PC-9 (cell line): ENCODE measurements around the gene ADARB2. TPM values are rescaled to one million over a fixed set of nuclear protein-coding genes. Genes with fewer than 3 reads are reported as not detected.

Experiments used
- BruUV-seq: library from RNA; stranded (reverse); fragments of 400-500 nt; replicated peaks from 2 replicates; lab custom pipeline; 2021; lab: Mats Ljungman, UMichigan
- CTCF ChIA-PET: fragments of 300-600 bp; sonication (Branson Sonifier 250); formaldehyde crosslinking; loops from one replicate; lab custom pipeline; 2022; ENCODE audit warnings: antibody characterized with exemption; lab: Charles Lee
- POLR2A ChIA-PET: fragments of 300-600 bp; sonication (Branson Sonifier 250); formaldehyde crosslinking; loops from one replicate; lab custom pipeline; 2022; ENCODE audit warnings: antibody characterized with exemption; ENCODE audit not compliant: unreplicated experiment; lab: Charles Lee
- DNase-seq, 2 experiments: peaks; one replicate each; pipeline versions ENCODE4 v3.0.0 to v3.0.0-alpha.2; 2015 to 2022; ENCODE audit warnings: mixed read lengths in 1 of 2
- H2AFZ ChIP-seq: fragments of 200-600 bp; sonication (generic); 2 replicates; pipeline ENCODE4 v1.8.1; 2017; ENCODE audit warnings: antibody characterized with exemption
- H3F3A ChIP-seq: fragments of 200-600 bp; sonication (generic); 2 replicates; pipeline ENCODE4 v1.8.1; 2017; ENCODE audit warnings: antibody characterized with exemption, mild to moderate bottlenecking, low read depth; ENCODE audit not compliant: insufficient read depth
- H3K27ac ChIP-seq: fragments of 200-600 bp; sonication (generic); 2 replicates; pipeline ENCODE4 v1.6.1; 2016; ENCODE audit warnings: mixed run types
- H3K27me3 ChIP-seq: fragments of 200-600 bp; sonication (generic); 2 replicates; pipeline ENCODE4 v1.6.1; 2016; ENCODE audit warnings: low read depth, mixed run types; ENCODE audit not compliant: insufficient read depth
- H3K36me3 ChIP-seq: fragments of 200-600 bp; sonication (generic); 2 replicates; pipeline ENCODE4 v1.6.1; 2016; ENCODE audit warnings: low read depth, mixed run types
- H3K4me1 ChIP-seq: fragments of 200-600 bp; sonication (generic); replicated peaks from 2 replicates; pipeline ENCODE4 v1.6.1; 2016; ENCODE audit warnings: mixed run types; ENCODE audit not compliant: insufficient read depth
- H3K4me2 ChIP-seq: fragments of 200-600 bp; sonication (generic); 2 replicates; pipeline ENCODE4 v1.6.1; 2017; ENCODE audit warnings: mixed run types
- H3K4me3 ChIP-seq: fragments of 200-600 bp; sonication (generic); 2 replicates; pipeline ENCODE4 v1.6.1; 2016; ENCODE audit warnings: mixed run types
- H3K79me2 ChIP-seq: fragments of 200-600 bp; sonication (generic); 2 replicates; pipeline ENCODE4 v1.6.1; 2017; ENCODE audit warnings: low read depth, mixed run types
- H3K9me2 ChIP-seq: fragments of 200-600 bp; sonication (generic); 2 replicates; pipeline ENCODE4 v1.8.1; 2017; ENCODE audit warnings: mild to moderate bottlenecking; ENCODE audit not compliant: insufficient read depth
- H3K9me3 ChIP-seq: fragments of 200-600 bp; sonication (generic); 2 replicates; pipeline ENCODE4 v1.8.1; 2016; ENCODE audit warnings: low read depth; ENCODE audit not compliant: insufficient read depth
- H4K20me1 ChIP-seq: fragments of 200-600 bp; sonication (generic); 2 replicates; pipeline ENCODE4 v1.8.1; 2017; ENCODE audit not compliant: insufficient read depth
- EZH2 ChIP-seq: fragments of 200-600 bp; sonication (generic); IDR thresholded peaks from 2 replicates; pipeline ENCODE4 v1.8.0; 2017; ENCODE audit warnings: antibody characterized with exemption, low read depth
- intact Hi-C: fragments of 100-400 bp; cut with micrococcal nuclease; formaldehyde crosslinking; loops from one replicate; pipeline ENCODE4 v1.10.0; 2022; ENCODE audit not compliant: unreplicated experiment
- total RNA-seq: library from RNA; stranded (reverse); gene quantifications from 2 replicates; pipeline ENCODE4 v1.2.3, GENCODE V29; 2021
- TF ChIP-seq, protein P1 (sequence below): fragments of 200-600 bp; sonication (generic); conservative IDR thresholded peaks from 2 replicates; pipeline ENCODE4 v1.6.1; 2017; ENCODE audit warnings: mixed run types, antibody characterized with exemption, mild to moderate bottlenecking, moderate library complexity

ADARB2 gene
- total RNA-seq, 1 experiment from 2014 or later = not detected

DNA sequence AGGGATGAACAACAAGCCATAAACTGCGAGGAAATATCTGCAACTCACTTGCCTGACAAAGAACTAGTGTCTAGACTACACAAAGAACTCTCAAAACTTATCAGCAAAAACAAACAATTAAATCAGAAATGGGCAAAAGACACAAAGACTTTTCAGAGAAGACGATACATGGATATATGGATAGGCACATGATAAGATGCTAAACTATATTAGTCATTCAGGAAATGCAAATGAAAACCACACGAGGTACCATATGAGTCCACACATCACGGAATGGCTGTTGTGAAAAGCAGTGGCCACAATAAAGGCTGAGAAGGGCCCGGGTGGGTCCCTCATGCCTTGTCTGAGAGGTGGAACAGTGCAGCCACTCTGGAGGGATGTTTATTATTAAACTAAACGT lies 413.4 kb downstream of the ADARB2 start:
- H2AFZ ChIP-seq = no peak overlapping the region
- ChIA-PET CTCF (no interaction called here), POLR2A (no interaction called here)
- H3K4me3 ChIP-seq = no peak overlapping the region
- H3K36me3 ChIP-seq = no peaks in the 10 kb centered on the region
- H3K4me1 ChIP-seq = no peaks in the 10 kb centered on the region
- no peaks in the 10 kb centered on the region for H3F3A ChIP-seq
- no peak for DNase-seq
- H4K20me1 ChIP-seq = no peaks in the 10 kb centered on the region
- H3K9me2 ChIP-seq = no peaks in the 10 kb centered on the region
- BruUV-seq = no TSS peak
- H3K4me2 ChIP-seq = no peak overlapping the region
- H3K27me3 ChIP-seq = peaks cover 11% of the 10 kb centered on the region
- intact Hi-C loops = no loop called here
- TF ChIP-seq EZH2 = no peak
- TF ChIP-seq, protein P1, sequence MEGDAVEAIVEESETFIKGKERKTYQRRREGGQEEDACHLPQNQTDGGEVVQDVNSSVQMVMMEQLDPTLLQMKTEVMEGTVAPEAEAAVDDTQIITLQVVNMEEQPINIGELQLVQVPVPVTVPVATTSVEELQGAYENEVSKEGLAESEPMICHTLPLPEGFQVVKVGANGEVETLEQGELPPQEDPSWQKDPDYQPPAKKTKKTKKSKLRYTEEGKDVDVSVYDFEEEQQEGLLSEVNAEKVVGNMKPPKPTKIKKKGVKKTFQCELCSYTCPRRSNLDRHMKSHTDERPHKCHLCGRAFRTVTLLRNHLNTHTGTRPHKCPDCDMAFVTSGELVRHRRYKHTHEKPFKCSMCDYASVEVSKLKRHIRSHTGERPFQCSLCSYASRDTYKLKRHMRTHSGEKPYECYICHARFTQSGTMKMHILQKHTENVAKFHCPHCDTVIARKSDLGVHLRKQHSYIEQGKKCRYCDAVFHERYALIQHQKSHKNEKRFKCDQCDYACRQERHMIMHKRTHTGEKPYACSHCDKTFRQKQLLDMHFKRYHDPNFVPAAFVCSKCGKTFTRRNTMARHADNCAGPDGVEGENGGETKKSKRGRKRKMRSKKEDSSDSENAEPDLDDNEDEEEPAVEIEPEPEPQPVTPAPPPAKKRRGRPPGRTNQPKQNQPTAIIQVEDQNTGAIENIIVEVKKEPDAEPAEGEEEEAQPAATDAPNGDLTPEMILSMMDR = no peak
- H3K27ac ChIP-seq = no peak overlapping the region
- H3K79me2 ChIP-seq = no peaks in the 10 kb centered on the region
- H3K9me3 ChIP-seq = no peaks in the 10 kb centered on the region

DNA sequence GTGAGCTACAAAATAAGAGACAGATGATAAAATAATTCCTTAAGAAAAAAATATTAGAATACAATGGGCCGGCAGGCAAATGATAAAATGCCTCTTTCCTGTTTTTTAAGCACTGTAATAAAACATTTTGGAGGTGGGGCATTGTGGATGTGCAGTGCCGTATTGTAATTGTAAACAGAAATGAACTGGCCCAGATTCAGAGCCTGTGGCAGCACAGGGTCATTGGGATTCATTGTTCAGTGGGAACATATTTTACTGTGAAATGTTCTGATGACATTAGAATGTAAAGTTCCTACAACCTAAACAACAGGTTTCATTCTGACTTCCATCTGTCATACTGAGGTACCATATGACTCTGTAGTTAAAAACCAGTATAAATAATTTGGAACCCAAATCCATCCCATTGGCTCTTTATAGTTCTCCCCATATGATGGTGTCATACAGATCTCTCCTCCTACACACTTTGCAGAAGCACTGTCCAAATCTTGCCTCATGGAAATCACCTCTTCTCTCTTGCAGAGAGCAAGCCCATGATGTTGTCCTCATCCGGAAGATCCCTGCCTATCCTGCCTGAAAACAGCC lies 416.5 kb downstream of the ADARB2 start:
- Histone ChIP-seq H3F3A (no peaks in the 10 kb centered on the region), H3K79me2 (no peaks in the 10 kb centered on the region), H3K9me2 (no peaks in the 10 kb centered on the region), H3K4me3 (no peak overlapping the region), H3K4me2 (no peak overlapping the region), H3K9me3 (no peaks in the 10 kb centered on the region), H3K27ac (no peak overlapping the region), H3K4me1 (no peaks in the 10 kb centered on the region), H2AFZ (no peak overlapping the region), H3K27me3 (peaks cover 33% of the 10 kb centered on the region), H4K20me1 (no peaks in the 10 kb centered on the region), H3K36me3 (no peaks in the 10 kb centered on the region)
- POLR2A ChIA-PET = no interaction called here
- CTCF ChIA-PET = no interaction called here
- intact Hi-C loops = no loop called here
- no peak for TF ChIP-seq EZH2
- TF ChIP-seq, protein P1 = no peak
- DNase-seq = no peak
- BruUV-seq = no TSS peak

DNA sequence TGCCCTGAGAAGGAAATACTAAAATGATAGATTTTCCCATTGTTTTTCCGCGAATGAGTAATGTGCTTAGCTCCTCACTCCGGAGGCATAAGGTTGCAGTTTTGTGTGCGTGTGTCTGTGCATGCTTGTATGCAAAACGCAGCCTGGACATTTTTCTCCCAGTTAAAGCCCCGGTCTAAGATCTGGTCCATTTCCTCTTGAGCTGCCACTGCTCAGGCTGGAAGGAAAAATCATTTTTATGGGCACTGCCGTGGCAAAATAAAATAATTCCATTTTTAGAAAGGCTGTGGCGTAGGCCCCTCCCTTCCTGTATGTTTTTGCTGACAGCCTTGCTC lies 420.5 kb downstream of the ADARB2 start:
- BruUV-seq = no TSS peak
- Histone ChIP-seq H3K9me3 (no peaks in the 10 kb centered on the region), H3K4me2 (no peak overlapping the region), H3F3A (no peaks in the 10 kb centered on the region), H4K20me1 (no peaks in the 10 kb centered on the region), H3K27me3 (peaks cover 60% of the 10 kb centered on the region), H3K9me2 (no peaks in the 10 kb centered on the region), H3K4me1 (no peaks in the 10 kb centered on the region), H3K4me3 (no peak overlapping the region), H3K27ac (no peak overlapping the region), H2AFZ (no peak overlapping the region), H3K79me2 (no peaks in the 10 kb centered on the region), H3K36me3 (no peaks in the 10 kb centered on the region)
- TF ChIP-seq, protein P1 = no peak
- TF ChIP-seq EZH2 = no peak
- intact Hi-C loops = no loop called here
- ChIA-PET POLR2A (no interaction called here), CTCF (no interaction called here)
- no peak for DNase-seq
